HCT116 (cell line): ENCODE measurements around the gene DLEC1. TPM values are rescaled to one million over a fixed set of nuclear protein-coding genes. Genes with fewer than 3 reads are reported as not detected.

Experiments used
- ATAC-seq: fragments of 200-7000 bp; cut with Tn5 transposase; 2 replicates; pipeline ENCODE4 v1.9.1; 2020; ENCODE audit warnings: mild to moderate bottlenecking, moderate library complexity
- BruUV-seq: library from RNA; stranded (reverse); fragments of 400-500 nt; replicated peaks from 2 replicates; lab custom pipeline; 2021; lab: Mats Ljungman, UMichigan
- CTCF ChIA-PET: fragments of 300-600 bp; sonication (Branson Sonifier 250); formaldehyde crosslinking; loops from one replicate; lab custom pipeline; 2021; ENCODE audit warnings: antibody characterized with exemption; lab: Charles Lee
- POLR2A ChIA-PET: fragments of 300-600, 350-600 bp; sonication (Branson Sonifier 250); formaldehyde crosslinking; loops from one replicate; lab custom pipeline; 2021; ENCODE audit warnings: antibody characterized with exemption; lab: Charles Lee
- RAD21 ChIA-PET, 2 experiments: fragments of 300-600 bp; sonication (Branson Sonifier 250); formaldehyde crosslinking; loops; one replicate each; lab custom pipeline; 2023; ENCODE audit warnings: low total read pairs in 2 of 2; ENCODE audit not compliant: uncharacterized antibody in 2 of 2, unreplicated experiment in 2 of 2, low non-redundant PET in 1 of 2; lab: Charles Lee
- DNase-seq: peaks from one replicate; pipeline ENCODE4 v3.0.0-alpha.2; 2010; ENCODE audit warnings: low read depth, low spot score
- H2AFZ ChIP-seq: fragments of 200-600 bp; shearing (Covaris generic), sonication (generic); 2 replicates; pipeline ENCODE4 v1.6.1; 2017; ENCODE audit warnings: low read depth, mixed run types, mixed read lengths, antibody characterized with exemption, low read length; ENCODE audit not compliant: poor library complexity, severe bottlenecking
- H3K27ac ChIP-seq: 2 replicates; pipeline ENCODE4 v1.5.1; 2012; ENCODE audit warnings: low read depth, low read length
- H3K27me3 ChIP-seq: fragments of 200-600 bp; sonication (generic); 2 replicates; pipeline ENCODE4 v1.6.1; 2016; ENCODE audit warnings: mixed run types, low read length, mixed read lengths; ENCODE audit not compliant: insufficient read depth
- H3K36me3 ChIP-seq, 2 experiments: fragments of 200-500 bp in 1 of 2; fragments of 200-600 bp in 1 of 2; sonication (Bioruptor generic) in 1 of 2; sonication (generic) in 1 of 2; 2 replicates each; pipeline versions ENCODE4 v1.5.1 to v1.6.1; 2014 to 2016; ENCODE audit warnings: low read length in 2 of 2, inconsistent platforms in 1 of 2, mixed read lengths in 1 of 2, mixed run types in 1 of 2; ENCODE audit not compliant: insufficient read depth in 2 of 2, control insufficient read depth in 1 of 2
- H3K4me1 ChIP-seq, 2 experiments: fragments of 200-600 bp in 1 of 2; sonication (generic) in 1 of 2; 2 replicates each; pipeline versions ENCODE4 v1.5.1 to v1.6.1; 2012 to 2017; ENCODE audit warnings: low read length in 2 of 2, inconsistent platforms in 1 of 2, mild to moderate bottlenecking in 1 of 2, mixed read lengths in 1 of 2, mixed run types in 1 of 2, moderate library complexity in 1 of 2; ENCODE audit not compliant: insufficient read depth in 2 of 2, control insufficient read depth in 1 of 2
- H3K4me2 ChIP-seq: fragments of 200-600 bp; sonication (generic); 2 replicates; pipeline ENCODE4 v1.6.1; 2017; ENCODE audit warnings: mixed run types, low read length, mixed read lengths
- H3K4me3 ChIP-seq, 2 experiments: fragments of 200-600 bp in 1 of 2; sonication (generic) in 1 of 2; replicated peaks in 1 of 2; 2 replicates each; pipeline ENCODE4 v1.5.1; 2011 to 2016; ENCODE audit warnings: low read length in 2 of 2, control low read depth in 1 of 2, low read depth in 1 of 2, mild to moderate bottlenecking in 1 of 2, mixed read lengths in 1 of 2, mixed run types in 1 of 2
- H3K79me2 ChIP-seq: fragments of 200-600 bp; sonication (generic); 2 replicates; pipeline ENCODE4 v1.6.1; 2017; ENCODE audit warnings: mild to moderate bottlenecking, mixed run types, low read length, moderate library complexity, mixed read lengths; ENCODE audit not compliant: insufficient read depth
- H3K9ac ChIP-seq: fragments of 200-600 bp; sonication (generic); 2 replicates; pipeline ENCODE4 v1.6.1; 2016; ENCODE audit warnings: low read length, mixed read lengths
- H3K9me2 ChIP-seq: fragments of 200-600 bp; sonication (generic), shearing (Covaris generic); 2 replicates; pipeline ENCODE4 v1.6.1; 2017; ENCODE audit warnings: mixed run types, mild to moderate bottlenecking, moderate library complexity; ENCODE audit not compliant: insufficient read depth
- H3K9me3 ChIP-seq, 2 experiments: fragments of 200-500 bp in 1 of 2; fragments of 200-600 bp in 1 of 2; sonication (Bioruptor generic) in 1 of 2; sonication (generic) in 1 of 2; 2 replicates each; pipeline ENCODE4 v1.6.1; 2014 to 2017; ENCODE audit warnings: low read length in 2 of 2, mixed read lengths in 2 of 2, inconsistent platforms in 1 of 2, low read depth in 1 of 2, mild to moderate bottlenecking in 1 of 2, mixed run types in 1 of 2, moderate library complexity in 1 of 2; ENCODE audit not compliant: control insufficient read depth in 1 of 2, insufficient read depth in 1 of 2
- H4K20me1 ChIP-seq: fragments of 200-600 bp; sonication (generic), shearing (Covaris generic); 2 replicates; pipeline ENCODE4 v1.6.1; 2017; ENCODE audit warnings: mixed run types, mild to moderate bottlenecking, moderate library complexity; ENCODE audit not compliant: insufficient read depth
- CBX3 ChIP-seq: IDR thresholded peaks from 2 replicates; pipeline ENCODE4 v1.6.1; 2012; ENCODE audit warnings: low read depth
- EGR1 ChIP-seq: IDR thresholded peaks from 2 replicates; pipeline ENCODE4 v1.6.1; 2012; ENCODE audit warnings: low read depth
- EZH2phosphoT487 ChIP-seq: fragments of 200-600 bp; IDR thresholded peaks from 2 replicates; pipeline ENCODE4 v1.6.1; 2018; ENCODE audit warnings: antibody characterized with exemption, borderline replicate concordance
- FOSL1 ChIP-seq: IDR thresholded peaks from 2 replicates; pipeline ENCODE4 v1.6.1; 2012; ENCODE audit warnings: low read depth
- RAD21 ChIP-seq: IDR thresholded peaks from 2 replicates; pipeline ENCODE4 v1.6.1; 2012; ENCODE audit warnings: low read depth, mild to moderate bottlenecking
- SP1 ChIP-seq: IDR thresholded peaks from 2 replicates; pipeline ENCODE4 v1.6.1; 2012; ENCODE audit warnings: low read depth
- SRF ChIP-seq: IDR thresholded peaks from 2 replicates; pipeline ENCODE4 v1.6.1; 2012; ENCODE audit warnings: low read depth
- TCF7L2 ChIP-seq: IDR thresholded peaks from 2 replicates; pipeline ENCODE4 v1.7.0; 2011; ENCODE audit warnings: borderline replicate concordance, inconsistent platforms; ENCODE audit not compliant: insufficient read depth, insufficient read length; ENCODE audit errors: extremely low read depth
- YY1 ChIP-seq: IDR thresholded peaks from 2 replicates; pipeline ENCODE4 v1.6.1; 2011; ENCODE audit warnings: low read length, low read depth, moderate library complexity, mild to moderate bottlenecking; ENCODE audit not compliant: insufficient replicate concordance; ENCODE audit errors: extremely low read depth
- ZFX ChIP-seq: fragments of 450-650 bp; IDR thresholded peaks from 2 replicates; pipeline ENCODE4 v1.6.1; 2017
- intact Hi-C: fragments of 100-400 bp; cut with micrococcal nuclease; formaldehyde crosslinking; loops from 2 replicates; pipeline ENCODE4 v1.10.0; 2022
- total RNA-seq: library from RNA; stranded (reverse); gene quantifications from one replicate; pipeline ENCODE4 v1.2.1, GENCODE V29; 2021; ENCODE audit not compliant: unreplicated experiment
- TF ChIP-seq, protein P1 (sequence below): IDR thresholded peaks from 2 replicates; pipeline ENCODE4 v1.6.1; 2012
- TF ChIP-seq, protein P2 (sequence below), 3 experiments: fragments of 200-600 bp in 1 of 3; sonication (generic) in 1 of 3; IDR thresholded peaks in 2 of 3; conservative IDR thresholded peaks in 1 of 3; 2 replicates each; pipeline ENCODE4 v1.5.1; 2012 to 2017; ENCODE audit warnings: low read depth in 2 of 3, low read length in 2 of 3, antibody characterized with exemption in 1 of 3, borderline replicate concordance in 1 of 3, control low read depth in 1 of 3, mild to moderate bottlenecking in 1 of 3, mixed read lengths in 1 of 3, mixed run types in 1 of 3, moderate library complexity in 1 of 3; ENCODE audit not compliant: insufficient read depth in 1 of 3

Gene DLEC1
- total RNA-seq, 1 experiment from 2014 or later, result 0.61 TPM

DNA sequence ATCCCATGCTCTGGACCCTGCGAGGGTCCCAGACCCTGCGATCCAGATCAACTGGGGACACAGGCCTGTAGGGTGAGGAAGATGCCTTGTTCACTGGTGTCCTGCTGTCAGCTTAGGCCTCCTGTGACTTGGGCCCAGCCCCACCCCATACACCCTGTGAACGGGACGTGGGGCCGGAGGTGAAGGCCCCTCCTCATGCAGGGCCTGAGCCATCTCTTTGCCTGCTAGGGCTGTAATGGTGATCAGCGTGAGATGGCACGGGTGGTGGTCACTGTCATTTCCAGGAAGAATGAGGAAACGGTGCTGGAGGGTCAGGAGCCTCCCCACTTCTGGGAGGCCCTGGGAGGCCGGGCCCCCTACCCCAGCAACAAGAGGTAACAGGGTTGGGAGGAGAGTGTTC lies 36.1 kb upstream of the DLEC1 start:
- H4K20me1 ChIP-seq, result no peaks in the 10 kb centered on the region
- DNase-seq, result no peak
- ChIA-PET RAD21 (no interaction called here), POLR2A (no interaction called here), CTCF (interaction anchor here (1.0 to 1.6 kb wide), 5 partner anchors 114 to 341 kb away, joined by 3 to 5 read pairs (median 4); no protein-coding TSS in a partner anchor)
- H3K9me2 ChIP-seq, result no peaks in the 10 kb centered on the region
- no peak overlapping the region for H3K27ac ChIP-seq
- intact Hi-C loops, result loop anchor here (1.0 to 2.0 kb wide), 2 partner anchors 29 to 148 kb away; no protein-coding TSS in a partner anchor
- no peak for TF ChIP-seq SRF
- TF ChIP-seq ZFX, result no peak
- TF ChIP-seq EZH2phosphoT487, result no peak
- TF ChIP-seq, protein P1, sequence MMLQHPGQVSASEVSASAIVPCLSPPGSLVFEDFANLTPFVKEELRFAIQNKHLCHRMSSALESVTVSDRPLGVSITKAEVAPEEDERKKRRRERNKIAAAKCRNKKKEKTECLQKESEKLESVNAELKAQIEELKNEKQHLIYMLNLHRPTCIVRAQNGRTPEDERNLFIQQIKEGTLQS, result no peak
- TF ChIP-seq SP1, result no peak
- TF ChIP-seq FOSL1, result no peak
- no peak for TF ChIP-seq YY1
- TF ChIP-seq, protein P2, sequence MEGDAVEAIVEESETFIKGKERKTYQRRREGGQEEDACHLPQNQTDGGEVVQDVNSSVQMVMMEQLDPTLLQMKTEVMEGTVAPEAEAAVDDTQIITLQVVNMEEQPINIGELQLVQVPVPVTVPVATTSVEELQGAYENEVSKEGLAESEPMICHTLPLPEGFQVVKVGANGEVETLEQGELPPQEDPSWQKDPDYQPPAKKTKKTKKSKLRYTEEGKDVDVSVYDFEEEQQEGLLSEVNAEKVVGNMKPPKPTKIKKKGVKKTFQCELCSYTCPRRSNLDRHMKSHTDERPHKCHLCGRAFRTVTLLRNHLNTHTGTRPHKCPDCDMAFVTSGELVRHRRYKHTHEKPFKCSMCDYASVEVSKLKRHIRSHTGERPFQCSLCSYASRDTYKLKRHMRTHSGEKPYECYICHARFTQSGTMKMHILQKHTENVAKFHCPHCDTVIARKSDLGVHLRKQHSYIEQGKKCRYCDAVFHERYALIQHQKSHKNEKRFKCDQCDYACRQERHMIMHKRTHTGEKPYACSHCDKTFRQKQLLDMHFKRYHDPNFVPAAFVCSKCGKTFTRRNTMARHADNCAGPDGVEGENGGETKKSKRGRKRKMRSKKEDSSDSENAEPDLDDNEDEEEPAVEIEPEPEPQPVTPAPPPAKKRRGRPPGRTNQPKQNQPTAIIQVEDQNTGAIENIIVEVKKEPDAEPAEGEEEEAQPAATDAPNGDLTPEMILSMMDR (IDR thresholded peaks at IDR 0.05 in 2 of 3, conservative IDR thresholded peaks at IDR 0.05 in 1 of 3; ENCODE audit: borderline replicate concordance in 1 of 3, insufficient read depth in 1 of 3, low read depth in 2 of 3, low read length in 2 of 3), result no peak
- no peak for TF ChIP-seq EGR1
- TF ChIP-seq RAD21, result no peak
- TF ChIP-seq CBX3, result no peak
- no peak for TF ChIP-seq TCF7L2
- no peaks in the 10 kb centered on the region for H3K27me3 ChIP-seq
- no peak overlapping the region for H2AFZ ChIP-seq
- H3K36me3 ChIP-seq, result no peaks in the 10 kb centered on the region
- BruUV-seq, result no TSS peak
- no peaks in the 10 kb centered on the region for H3K9me3 ChIP-seq
- H3K4me1 ChIP-seq, result peaks cover 9 to 38% of the 10 kb centered on the region in 2 experiments
- ATAC-seq, result no peak
- no peak overlapping the region for H3K4me2 ChIP-seq
- H3K79me2 ChIP-seq, result no peaks in the 10 kb centered on the region
- H3K4me3 ChIP-seq, result no peak overlapping the region
- H3K9ac ChIP-seq, result no peak overlapping the region
